Muscle layer of duodenum (tissue), 2 donors: ENCODE measurements around the gene BICD2.

Experiments
- H3K27ac ChIP-seq: one replicate; pipeline ENCODE4 v1.7.0; 2013; ENCODE audit warnings: mild to moderate bottlenecking, low read length
- H3K27me3 ChIP-seq: one replicate; pipeline ENCODE4 v1.7.0; 2013; ENCODE audit warnings: low read depth, mild to moderate bottlenecking, control low read depth, low read length
- H3K36me3 ChIP-seq, 2 donors: one replicate each; pipeline ENCODE4 v1.7.0; 2013; ENCODE audit warnings: low read length in 2 of 2, control low read depth in 1 of 2, mild to moderate bottlenecking in 1 of 2; ENCODE audit not compliant: insufficient read depth in 2 of 2, control insufficient read depth in 1 of 2
- H3K4me1 ChIP-seq, 2 donors: one replicate each; pipeline ENCODE4 v1.7.0; 2013; ENCODE audit warnings: low read length in 2 of 2, mild to moderate bottlenecking in 2 of 2, control low read depth in 1 of 2, moderate library complexity in 1 of 2; ENCODE audit not compliant: insufficient read depth in 2 of 2, control insufficient read depth in 1 of 2
- H3K4me3 ChIP-seq, 2 donors: one replicate each; pipeline ENCODE4 v1.7.0; 2013; ENCODE audit warnings: low read length in 2 of 2, low read depth in 1 of 2, mild to moderate bottlenecking in 1 of 2
- H3K9me3 ChIP-seq, 2 donors: one replicate each; pipeline ENCODE4 v1.7.0; 2013; ENCODE audit warnings: low read length in 2 of 2, control low read depth in 1 of 2, mild to moderate bottlenecking in 1 of 2; ENCODE audit not compliant: control insufficient read depth in 1 of 2
- donor health status: healthy.

BICD2 gene

DNA sequence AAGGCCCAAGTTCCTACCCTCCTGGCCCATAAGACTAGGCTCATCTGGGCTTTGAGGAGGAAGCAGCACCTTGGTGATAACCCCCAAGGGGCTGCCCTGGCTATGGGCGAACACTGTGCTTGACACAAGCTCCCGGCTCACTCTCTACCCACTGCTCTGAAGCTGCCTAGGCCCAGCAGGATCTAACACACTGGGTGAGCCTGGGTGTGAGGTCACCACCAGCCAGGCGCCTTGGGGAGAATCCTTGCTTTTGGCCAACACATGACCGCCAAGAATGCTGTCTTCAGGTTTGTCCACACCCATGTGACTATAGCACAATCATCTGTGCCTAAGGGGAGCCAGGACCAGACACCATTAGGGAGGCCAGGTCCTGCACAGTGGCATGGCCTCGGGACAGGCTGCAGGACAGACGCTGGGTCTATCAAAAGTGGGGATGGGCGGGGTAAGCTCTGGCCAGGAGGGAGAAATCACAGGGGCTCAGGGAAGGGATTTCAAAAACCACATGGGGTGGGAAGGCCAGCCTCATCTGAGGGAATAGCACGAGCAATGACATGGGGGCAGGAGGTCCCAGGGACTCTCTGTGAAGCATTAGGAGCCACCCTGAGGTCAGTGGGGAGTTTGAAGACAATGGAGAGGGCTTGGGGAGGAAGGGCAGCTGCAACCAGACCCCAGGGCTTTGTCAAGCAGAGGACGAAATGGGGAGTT is 29.6 kb downstream of the BICD2 start:
- no peak overlapping the region for H3K27ac ChIP-seq
- H3K27me3 ChIP-seq, result no peaks in the 10 kb centered on the region
- H3K9me3 ChIP-seq, result no peaks in the 10 kb centered on the region
- H3K4me1 ChIP-seq, result peaks cover 21 to 40% of the 10 kb centered on the region in 2 donors
- no peak overlapping the region for H3K4me3 ChIP-seq
- H3K36me3 ChIP-seq, result no peaks in the 10 kb centered on the region

DNA sequence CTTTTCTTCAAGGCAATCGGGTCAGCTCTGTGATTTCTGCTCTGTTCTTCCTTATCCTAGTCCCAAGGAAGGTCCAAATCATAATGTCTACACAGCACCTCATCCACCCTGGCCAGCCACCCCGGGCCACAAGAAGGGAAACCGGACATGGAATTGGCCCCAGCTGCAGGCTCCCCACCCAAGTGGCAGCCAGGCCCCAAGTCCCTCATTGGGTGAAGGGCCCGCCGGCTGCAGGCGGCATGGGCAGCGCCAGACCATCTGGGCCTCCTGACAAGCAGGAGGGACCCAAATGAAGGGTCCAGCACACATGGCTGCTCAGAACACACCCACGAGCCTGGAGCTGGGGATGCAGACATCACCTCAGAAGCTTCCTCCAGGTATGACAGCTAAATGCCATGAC is 33.7 kb downstream of the BICD2 start:
- Histone ChIP-seq H3K27ac (no peak overlapping the region), H3K4me3 (no peak overlapping the region), H3K27me3 (no peaks in the 10 kb centered on the region), H3K4me1 (peaks cover 4 to 22% of the 10 kb centered on the region in 2 donors), H3K9me3 (no peaks in the 10 kb centered on the region), H3K36me3 (peaks cover 14 to 15% of the 10 kb centered on the region in 2 donors)

GRCh38 chr9:92729735-92730155 is 34.9 kb downstream of the BICD2 start:
- Histone ChIP-seq H3K27ac (no peak overlapping the region), H3K27me3 (no peaks in the 10 kb centered on the region), H3K4me3 (no peak overlapping the region), H3K9me3 (no peaks in the 10 kb centered on the region), H3K4me1 (peaks cover 0 to 22% of the 10 kb centered on the region in 2 donors), H3K36me3 (peaks cover 14 to 15% of the 10 kb centered on the region in 2 donors)

DNA sequence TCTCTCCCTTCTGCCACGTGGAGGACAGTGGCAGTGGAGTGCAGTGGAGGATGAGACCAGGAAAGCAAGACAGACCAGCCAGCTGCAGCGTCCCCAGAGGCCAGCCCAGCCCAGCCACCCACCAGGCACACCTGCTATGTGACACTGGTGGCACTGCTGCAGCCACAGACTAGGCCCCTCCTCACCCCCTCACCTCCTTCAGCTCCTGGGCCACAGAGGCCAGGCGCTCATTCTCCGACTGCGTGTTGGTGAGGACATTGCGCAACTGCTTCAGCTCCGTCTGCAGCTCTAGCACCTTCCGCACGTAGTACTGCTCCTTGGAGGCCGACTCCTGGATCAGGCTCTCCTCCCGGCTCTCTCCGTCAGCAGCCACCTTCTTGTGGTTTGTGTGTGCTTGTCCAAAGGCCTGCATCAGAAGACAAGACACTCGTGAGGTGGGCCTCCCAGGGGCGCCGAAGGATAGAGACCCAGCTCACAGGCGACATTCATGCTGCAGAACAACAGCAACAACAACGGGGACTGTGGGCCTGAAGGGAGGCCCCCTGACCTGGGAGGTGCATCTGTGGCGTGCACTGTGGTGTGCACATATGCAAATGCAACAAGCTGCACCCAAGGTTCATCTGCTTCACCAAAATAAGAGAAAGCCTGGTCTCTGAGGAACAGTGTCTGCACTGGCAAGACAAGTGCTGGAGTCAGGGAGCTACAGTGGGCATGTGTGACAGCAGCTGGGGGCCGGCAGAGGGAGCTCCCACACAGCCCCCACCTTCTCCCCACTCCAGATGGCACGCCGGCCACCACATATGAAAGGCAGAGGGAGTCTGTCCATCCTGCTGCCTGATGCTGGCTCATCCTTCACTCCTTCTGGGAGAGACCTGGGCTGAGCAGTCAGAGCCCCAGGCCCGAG is 35.5 kb downstream of the BICD2 start:
- Histone ChIP-seq H3K27me3 (no peaks in the 10 kb centered on the region), H3K9me3 (no peaks in the 10 kb centered on the region), H3K4me3 (no peak overlapping the region), H3K4me1 (peaks cover 0 to 22% of the 10 kb centered on the region in 2 donors), H3K27ac (no peak overlapping the region), H3K36me3 (peaks cover 14 to 15% of the 10 kb centered on the region in 2 donors)

DNA sequence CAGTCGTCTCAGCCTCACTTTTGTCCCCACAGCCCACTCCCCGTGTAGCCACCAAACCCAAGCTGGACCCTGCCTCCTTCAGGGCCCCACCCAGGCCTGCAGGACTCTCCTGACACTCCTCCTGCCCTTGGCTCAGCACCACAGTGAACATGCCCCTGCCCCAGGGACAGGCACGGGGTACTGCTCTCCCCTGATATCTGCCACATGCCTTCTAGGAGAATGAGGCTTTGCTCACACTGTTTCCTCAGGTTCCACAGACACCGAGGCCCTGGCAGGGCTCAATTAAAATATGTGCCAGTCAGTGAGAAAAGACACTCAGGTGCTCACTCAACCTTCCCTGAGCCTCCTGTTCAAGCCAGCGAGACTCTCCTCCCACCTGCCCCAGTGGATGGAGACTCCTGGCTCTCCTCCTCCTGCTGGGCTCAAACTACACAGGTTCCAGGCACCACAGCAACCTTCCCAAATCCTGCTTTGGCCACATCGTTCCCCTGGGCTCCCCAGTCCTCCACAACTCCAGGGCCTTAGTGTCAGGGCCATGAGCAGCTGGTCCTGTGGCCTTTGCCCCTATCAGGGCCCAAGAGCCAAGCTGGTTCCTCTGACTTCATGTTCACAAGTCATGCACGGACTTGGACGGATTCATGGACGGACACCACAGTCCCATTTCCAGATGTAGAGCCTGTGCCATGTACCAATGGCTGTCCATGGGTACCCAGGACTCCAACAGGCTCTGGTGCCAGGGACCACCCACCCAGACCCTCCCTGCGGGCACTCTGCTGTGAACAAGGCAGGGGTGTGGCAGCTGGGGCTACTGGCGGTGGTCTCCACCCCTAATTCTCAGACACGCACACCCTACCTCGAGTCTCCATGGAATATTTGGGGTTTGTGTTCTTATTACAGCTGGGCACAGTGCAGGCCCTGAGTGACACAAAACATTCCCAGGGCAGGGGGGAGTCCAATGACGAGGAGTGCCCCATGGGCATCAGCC is 36.6 kb downstream of the BICD2 start:
- Histone ChIP-seq H3K9me3 (no peaks in the 10 kb centered on the region), H3K4me3 (no peak overlapping the region), H3K27me3 (no peaks in the 10 kb centered on the region), H3K36me3 (peaks cover 14 to 17% of the 10 kb centered on the region in 2 donors), H3K27ac (no peak overlapping the region), H3K4me1 (peaks cover 0 to 26% of the 10 kb centered on the region in 2 donors)

DNA sequence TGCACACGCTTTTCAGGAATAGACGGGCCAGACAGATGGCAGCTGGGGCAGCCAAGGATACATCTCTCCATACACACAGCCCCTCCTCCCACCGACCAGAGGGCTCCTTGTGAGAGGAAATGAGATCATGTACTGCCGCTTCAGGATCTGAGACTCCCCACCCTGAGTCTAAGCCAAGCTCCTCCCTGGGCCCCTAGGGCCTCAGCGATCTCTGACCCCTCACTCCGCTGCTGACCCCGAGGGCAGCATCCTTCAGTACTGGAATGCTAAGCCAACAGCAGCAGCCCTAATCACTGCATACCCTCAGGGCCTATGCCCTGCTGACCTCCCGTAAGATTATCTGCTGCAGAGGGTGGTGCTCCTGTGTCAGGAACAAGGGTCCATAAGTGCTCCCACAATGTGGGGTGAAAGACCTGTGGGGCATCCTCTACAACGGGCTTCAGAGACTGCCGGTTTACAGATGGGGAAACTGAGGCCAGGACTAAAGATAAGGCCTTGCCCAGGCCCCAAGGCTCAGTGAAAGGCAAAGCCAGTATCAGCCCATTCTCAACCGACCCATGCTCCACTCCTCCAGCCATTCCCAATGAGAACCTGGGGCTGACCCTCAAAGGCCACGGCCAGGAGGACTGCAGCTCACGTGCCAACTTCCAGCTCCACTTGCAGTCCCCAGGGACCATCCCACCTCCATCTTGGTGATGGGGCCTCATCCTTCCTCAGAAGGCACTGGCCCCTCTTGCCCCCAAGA is 37.5 kb downstream of the BICD2 start:
- Histone ChIP-seq H3K4me3 (no peak overlapping the region), H3K36me3 (peaks cover 18 to 26% of the 10 kb centered on the region in 2 donors), H3K27me3 (no peaks in the 10 kb centered on the region), H3K4me1 (peaks cover 0 to 26% of the 10 kb centered on the region in 2 donors), H3K27ac (no peak overlapping the region), H3K9me3 (no peaks in the 10 kb centered on the region)

DNA sequence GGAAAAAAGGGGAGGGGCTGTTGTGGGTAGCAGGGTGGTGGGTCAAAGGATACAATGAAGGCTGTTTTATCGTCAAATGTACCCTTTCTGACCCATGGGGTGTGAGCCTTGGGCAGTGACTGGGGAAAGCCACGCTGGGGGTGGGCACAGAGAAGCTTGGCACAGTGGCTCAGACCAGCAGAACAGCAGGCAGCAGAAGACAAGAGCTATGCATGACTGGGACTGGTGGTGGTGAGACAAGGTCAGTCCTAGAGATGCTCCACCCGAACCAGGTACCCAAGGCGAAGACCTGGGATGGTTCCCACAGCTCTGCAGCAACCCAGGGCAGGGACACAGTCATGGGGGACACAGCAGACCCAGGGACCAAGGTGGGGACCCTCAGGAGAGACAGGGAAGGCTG is 38.3 kb downstream of the BICD2 start:
- H3K27me3 ChIP-seq, result no peaks in the 10 kb centered on the region
- H3K4me1 ChIP-seq, result peaks cover 0 to 25% of the 10 kb centered on the region in 2 donors
- no peaks in the 10 kb centered on the region for H3K9me3 ChIP-seq
- no peak overlapping the region for H3K4me3 ChIP-seq
- H3K36me3 ChIP-seq, result peaks cover 26 to 32% of the 10 kb centered on the region in 2 donors
- no peak overlapping the region for H3K27ac ChIP-seq

- H3K9me3 ChIP-seq, result no peaks in the 10 kb centered on the region
- H3K36me3 ChIP-seq, result peaks cover 30 to 32% of the 10 kb centered on the region in 2 donors
- H3K27me3 ChIP-seq, result no peaks in the 10 kb centered on the region
- H3K27ac ChIP-seq, result no peak overlapping the region
- peaks cover 0 to 19% of the 10 kb centered on the region in 2 donors for H3K4me1 ChIP-seq
- H3K4me3 ChIP-seq, result no peak overlapping the region
These were observed 38.9 kb downstream of the BICD2 start for GRCh38 chr9:92725766-92726165.

DNA sequence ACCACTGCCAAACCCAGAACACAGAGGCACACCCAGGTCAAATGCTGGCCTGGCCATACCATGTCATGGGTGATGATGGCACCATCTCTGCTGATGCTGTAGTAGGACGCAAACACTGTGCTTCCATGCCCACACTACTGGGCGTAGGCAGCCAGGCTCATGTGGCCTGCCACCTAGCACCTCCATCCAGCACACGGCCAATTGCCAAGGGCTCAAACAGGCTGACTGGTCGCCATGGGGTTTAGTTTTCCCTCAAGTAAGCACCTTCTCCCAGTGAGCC is 39.4 kb downstream of the BICD2 start:
- Histone ChIP-seq H3K27ac (no peak overlapping the region), H3K4me1 (peaks cover 0 to 19% of the 10 kb centered on the region in 2 donors), H3K27me3 (no peaks in the 10 kb centered on the region), H3K36me3 (peaks cover 36 to 38% of the 10 kb centered on the region in 2 donors), H3K4me3 (no peak overlapping the region), H3K9me3 (no peaks in the 10 kb centered on the region)

DNA sequence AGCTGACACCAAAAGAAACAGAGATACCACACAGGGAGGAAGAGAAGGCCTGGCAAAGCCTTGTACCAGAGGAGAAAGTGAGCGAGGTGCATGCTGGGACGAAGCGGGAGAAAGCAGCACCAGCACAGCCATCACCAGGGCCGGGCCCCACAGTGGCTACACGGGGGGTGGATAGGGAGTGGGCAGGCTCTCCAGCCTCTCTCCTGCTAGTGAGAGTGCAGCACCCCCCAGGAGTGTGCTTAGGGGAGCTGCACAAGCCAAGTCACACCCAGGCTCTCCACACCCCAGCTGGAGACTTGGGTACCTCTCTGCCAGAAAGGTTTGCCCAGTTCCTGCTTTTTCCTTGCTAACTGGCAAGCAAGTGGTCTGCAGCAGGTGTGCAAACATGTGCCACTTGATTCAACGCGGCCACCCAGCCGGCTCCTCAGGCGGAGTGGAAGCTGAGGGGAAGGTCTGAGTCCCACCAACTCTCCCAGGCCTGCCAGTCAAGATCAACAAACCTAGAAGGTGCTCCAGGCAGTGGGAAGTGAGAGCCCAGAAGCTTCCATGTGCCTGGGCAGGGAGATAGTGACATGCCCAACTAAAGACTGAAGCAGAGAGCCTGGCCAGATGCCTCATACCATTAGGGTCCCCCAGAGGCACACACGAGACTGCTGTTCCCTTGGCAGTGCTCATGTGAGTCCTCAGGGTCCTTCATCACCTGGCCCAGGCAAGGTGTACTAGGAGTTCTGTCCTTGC is 39.9 kb downstream of the BICD2 start:
- Histone ChIP-seq H3K4me3 (no peak overlapping the region), H3K4me1 (peaks cover 0 to 19% of the 10 kb centered on the region in 2 donors), H3K36me3 (peaks cover 41 to 43% of the 10 kb centered on the region in 2 donors), H3K9me3 (no peaks in the 10 kb centered on the region), H3K27ac (no peak overlapping the region), H3K27me3 (no peaks in the 10 kb centered on the region)
